ENCODE data around the gene VPS41. TPM values are rescaled to one million over a fixed set of nuclear protein-coding genes. Genes with fewer than 3 reads are reported as not detected.
A peak's percentile ranks its signal among the peaks of the same experiment; 100 is the strongest.

The VPS41 gene
- total RNA-seq, 1 experiment from 2014 or later: 31.4 TPM

DNA sequence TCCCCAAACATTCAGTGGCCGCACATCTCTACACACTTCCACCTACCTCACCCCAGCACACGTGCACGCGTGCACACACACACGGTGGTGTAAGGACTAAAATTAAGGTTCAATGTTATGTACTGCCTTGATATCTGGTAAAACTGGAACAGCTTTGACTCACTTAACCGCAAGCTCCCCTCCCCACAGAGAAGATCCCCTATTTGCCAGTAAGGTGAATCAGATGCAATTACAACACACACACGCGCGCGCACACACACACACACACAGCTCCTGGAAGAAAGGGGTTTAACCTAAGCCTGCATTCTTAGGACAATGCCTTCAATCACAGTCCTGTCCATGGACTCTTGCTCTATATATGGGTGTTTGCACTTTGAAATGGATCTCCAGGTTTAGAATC, 25.5 kb upstream of the VPS41 start:
- POLR2A ChIA-PET: no interaction called here
- CTCF ChIA-PET: interaction anchor here (0.6 kb wide), 1 partner anchor 558 kb away, joined by 4 read pairs; no protein-coding TSS in a partner anchor
- DNase-seq (ENCODE audit: unreplicated experiment): no peak
- Mint-ChIP-seq H3K9me3 (ENCODE audit: unreplicated experiment) (no peaks in the 10 kb centered on the region), H3K27me3 (ENCODE audit: insufficient read depth, unreplicated experiment) (peaks cover 76% of the 10 kb centered on the region), H3K36me3 (ENCODE audit: insufficient read depth, unreplicated experiment) (no peaks in the 10 kb centered on the region), H3K4me1 (ENCODE audit: insufficient read depth, unreplicated experiment) (peaks cover 7% of the 10 kb centered on the region), H3K27ac (ENCODE audit: low read depth, unreplicated experiment) (no peak overlapping the region), H3K4me3 (ENCODE audit: unreplicated experiment) (no peak overlapping the region)
- TF ChIP-seq, protein P1, sequence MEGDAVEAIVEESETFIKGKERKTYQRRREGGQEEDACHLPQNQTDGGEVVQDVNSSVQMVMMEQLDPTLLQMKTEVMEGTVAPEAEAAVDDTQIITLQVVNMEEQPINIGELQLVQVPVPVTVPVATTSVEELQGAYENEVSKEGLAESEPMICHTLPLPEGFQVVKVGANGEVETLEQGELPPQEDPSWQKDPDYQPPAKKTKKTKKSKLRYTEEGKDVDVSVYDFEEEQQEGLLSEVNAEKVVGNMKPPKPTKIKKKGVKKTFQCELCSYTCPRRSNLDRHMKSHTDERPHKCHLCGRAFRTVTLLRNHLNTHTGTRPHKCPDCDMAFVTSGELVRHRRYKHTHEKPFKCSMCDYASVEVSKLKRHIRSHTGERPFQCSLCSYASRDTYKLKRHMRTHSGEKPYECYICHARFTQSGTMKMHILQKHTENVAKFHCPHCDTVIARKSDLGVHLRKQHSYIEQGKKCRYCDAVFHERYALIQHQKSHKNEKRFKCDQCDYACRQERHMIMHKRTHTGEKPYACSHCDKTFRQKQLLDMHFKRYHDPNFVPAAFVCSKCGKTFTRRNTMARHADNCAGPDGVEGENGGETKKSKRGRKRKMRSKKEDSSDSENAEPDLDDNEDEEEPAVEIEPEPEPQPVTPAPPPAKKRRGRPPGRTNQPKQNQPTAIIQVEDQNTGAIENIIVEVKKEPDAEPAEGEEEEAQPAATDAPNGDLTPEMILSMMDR (IDR thresholded peaks at IDR 0.05; ENCODE audit: unreplicated experiment): no peak
- no TSS peak for BruUV-seq (replicated peaks)
- intact Hi-C loops (cut with micrococcal nuclease): no loop called here

DNA sequence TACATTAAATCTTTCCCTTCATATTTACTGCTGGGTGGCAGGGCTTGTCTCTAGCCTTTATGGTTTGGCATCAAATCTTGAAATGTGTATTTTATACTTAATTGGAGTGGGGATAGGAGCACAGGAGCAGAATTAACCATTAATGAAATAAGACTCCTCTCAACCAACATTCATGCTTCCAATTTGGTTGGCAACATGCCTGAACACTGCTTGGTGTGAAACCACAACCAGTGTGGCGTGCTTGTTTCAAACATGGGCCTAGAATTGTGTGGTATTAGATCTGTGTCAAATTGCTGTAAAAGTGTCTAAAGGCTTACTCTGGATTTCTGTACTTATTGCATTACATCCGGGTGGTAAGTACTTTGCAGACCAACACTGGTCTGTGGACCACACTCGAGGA, 25.1 kb upstream of the VPS41 start:
- peaks cover 71% of the 10 kb centered on the region for H3K27me3 Mint-ChIP-seq (ENCODE audit: insufficient read depth, unreplicated experiment)
- POLR2A ChIA-PET: no interaction called here
- no peaks in the 10 kb centered on the region for H3K9me3 Mint-ChIP-seq (ENCODE audit: unreplicated experiment)
- TF ChIP-seq, protein P1 (IDR thresholded peaks at IDR 0.05; ENCODE audit: unreplicated experiment): no peak
- H3K4me3 Mint-ChIP-seq (ENCODE audit: unreplicated experiment): no peak overlapping the region
- peaks cover 7% of the 10 kb centered on the region for H3K4me1 Mint-ChIP-seq (ENCODE audit: insufficient read depth, unreplicated experiment)
- BruUV-seq (replicated peaks): no TSS peak
- DNase-seq (ENCODE audit: unreplicated experiment): no peak
- no peaks in the 10 kb centered on the region for H3K36me3 Mint-ChIP-seq (ENCODE audit: insufficient read depth, unreplicated experiment)
- H3K27ac Mint-ChIP-seq (ENCODE audit: low read depth, unreplicated experiment): no peak overlapping the region
- CTCF ChIA-PET: interaction anchor here (0.7 kb wide), 1 partner anchor 64 kb away, joined by 3 read pairs; no protein-coding TSS in a partner anchor
- intact Hi-C loops (cut with micrococcal nuclease): no loop called here

DNA sequence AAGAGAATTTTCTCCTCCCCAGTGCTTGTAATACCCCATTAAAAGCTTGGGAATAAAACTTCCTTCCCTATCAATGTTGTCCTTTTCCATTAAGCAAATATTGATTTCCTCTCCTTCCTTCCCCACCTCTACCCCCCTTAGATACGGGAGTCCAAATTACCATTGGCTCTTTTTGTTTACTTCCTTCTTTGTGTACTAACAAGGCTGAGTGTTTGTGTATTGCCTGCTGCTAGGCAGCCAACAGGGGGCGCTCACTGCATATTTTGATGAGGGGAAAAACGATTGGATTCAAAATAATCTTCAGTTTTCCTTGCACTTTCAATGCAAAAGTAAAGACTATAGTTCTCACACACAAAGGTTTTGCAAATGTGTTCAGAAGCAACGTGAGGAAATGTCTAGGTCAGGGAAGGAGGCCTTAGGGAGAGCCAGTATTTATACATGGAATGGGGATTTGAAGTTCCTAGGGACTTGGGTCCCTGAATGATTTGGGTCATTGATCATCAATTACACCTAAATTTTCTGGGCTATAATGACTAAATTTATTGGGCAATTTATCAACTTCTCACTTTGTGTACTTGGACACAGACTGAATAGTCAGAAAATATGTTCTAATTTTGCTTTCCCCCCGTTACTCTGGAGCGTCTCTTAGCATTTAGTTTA, 23.6 kb upstream of the VPS41 start:
- CTCF ChIA-PET: interaction anchor here (0.5 to 1.5 kb wide), 20 partner anchors 10 to 622 kb away, joined by 3 to 7 read pairs (median 4); no protein-coding TSS in a partner anchor
- Mint-ChIP-seq H3K4me3 (ENCODE audit: unreplicated experiment) (no peak overlapping the region), H3K36me3 (ENCODE audit: insufficient read depth, unreplicated experiment) (no peaks in the 10 kb centered on the region), H3K27me3 (ENCODE audit: insufficient read depth, unreplicated experiment) (peaks cover 57% of the 10 kb centered on the region), H3K9me3 (ENCODE audit: unreplicated experiment) (no peaks in the 10 kb centered on the region), H3K27ac (ENCODE audit: low read depth, unreplicated experiment) (no peak overlapping the region), H3K4me1 (ENCODE audit: insufficient read depth, unreplicated experiment) (peaks cover 7% of the 10 kb centered on the region)
- POLR2A ChIA-PET: no interaction called here
- BruUV-seq (replicated peaks): no TSS peak
- DNase-seq (ENCODE audit: unreplicated experiment): peak; percentile 65
- TF ChIP-seq, protein P1 (IDR thresholded peaks at IDR 0.05; ENCODE audit: unreplicated experiment): peak; percentile 82
- intact Hi-C loops (cut with micrococcal nuclease): loop anchor here (1.0 kb wide), 3 partner anchors 135 to 588 kb away; no protein-coding TSS in a partner anchor

DNA sequence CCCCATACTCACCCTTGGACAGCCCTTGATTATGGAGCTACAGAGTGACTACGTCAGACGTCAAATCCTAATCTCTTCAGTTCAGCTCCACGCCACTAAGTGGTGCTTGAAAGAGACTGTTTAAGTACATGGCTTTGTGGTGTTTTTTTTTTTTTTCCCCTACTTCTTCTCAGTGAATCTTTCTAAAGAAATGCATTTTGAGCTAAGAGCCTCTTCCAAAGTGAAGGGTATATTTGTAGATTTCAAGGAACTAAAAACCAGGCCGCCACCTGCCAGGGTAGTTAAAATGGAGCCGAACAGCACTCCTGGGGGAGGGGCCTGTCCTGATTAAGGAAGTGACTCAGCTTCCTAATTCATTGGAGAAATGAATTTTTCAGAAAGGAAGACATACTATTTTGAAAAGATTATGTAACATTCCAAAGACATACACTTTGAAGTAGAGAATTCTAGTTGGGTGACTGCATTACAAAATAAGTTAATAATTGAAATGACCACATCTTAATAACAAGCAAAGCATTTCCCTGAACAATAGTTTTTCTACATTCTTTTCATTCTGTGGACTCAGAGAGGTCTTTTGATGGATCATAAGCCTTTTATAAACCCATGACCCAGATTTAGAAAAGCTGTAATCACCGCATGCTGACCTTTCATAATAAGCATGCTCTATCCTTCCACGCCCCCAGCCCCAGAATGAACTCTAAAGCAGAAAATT, 20.6 kb upstream of the VPS41 start:
- H3K36me3 Mint-ChIP-seq (ENCODE audit: insufficient read depth, unreplicated experiment): no peaks in the 10 kb centered on the region
- no peaks in the 10 kb centered on the region for H3K9me3 Mint-ChIP-seq (ENCODE audit: unreplicated experiment)
- BruUV-seq (replicated peaks): no TSS peak
- ChIA-PET CTCF (interaction anchor here (0.8 to 1.0 kb wide), 2 partner anchors 28 to 34 kb away, joined by 3 read pairs; no protein-coding TSS in a partner anchor), POLR2A (interaction anchor here (0.8 kb wide), 1 partner anchor 595 kb away, joined by 3 read pairs; no protein-coding TSS in a partner anchor)
- DNase-seq (ENCODE audit: unreplicated experiment): no peak
- H3K4me1 Mint-ChIP-seq (ENCODE audit: insufficient read depth, unreplicated experiment): peaks cover 7% of the 10 kb centered on the region
- no peak overlapping the region for H3K4me3 Mint-ChIP-seq (ENCODE audit: unreplicated experiment)
- peaks cover 27% of the 10 kb centered on the region for H3K27me3 Mint-ChIP-seq (ENCODE audit: insufficient read depth, unreplicated experiment)
- no peak overlapping the region for H3K27ac Mint-ChIP-seq (ENCODE audit: low read depth, unreplicated experiment)
- TF ChIP-seq, protein P1 (IDR thresholded peaks at IDR 0.05; ENCODE audit: unreplicated experiment): no peak
- intact Hi-C loops (cut with micrococcal nuclease): no loop called here
